Activated T-cell treated with anti-CD3 and anti-CD28 coated beads, Interleukin-2, amount 50 U/mL, for 4 hours (primary cell): ENCODE measurements around the gene CXXC5. TPM values are rescaled to one million over a fixed set of nuclear protein-coding genes. Genes with fewer than 3 reads are reported as not detected.
A peak's percentile ranks its signal among the peaks of the same experiment; 100 is the strongest.

Experiments used
- ATAC-seq, 2 donors: fragments of 200-7000 bp; cut with Tn5 transposase; one replicate each; pipeline ENCODE4 v1.10.0; 2021
- DNase-seq: peaks from one replicate; pipeline ENCODE4 v3.0.0-alpha.2; 2020
- H3K27me3 Mint-ChIP-seq: one replicate; pipeline ENCODE4 v1.8.0; 2021; ENCODE audit warnings: low read depth, mixed read lengths
- H3K36me3 Mint-ChIP-seq: one replicate; pipeline ENCODE4 v1.8.0; 2022; ENCODE audit warnings: mixed read lengths; ENCODE audit not compliant: insufficient read depth
- H3K4me1 Mint-ChIP-seq: one replicate; pipeline ENCODE4 v1.8.0; 2021; ENCODE audit warnings: low read depth, mixed read lengths
- H3K4me3 Mint-ChIP-seq: one replicate; pipeline ENCODE4 v1.8.0; 2021; ENCODE audit warnings: mild to moderate bottlenecking, moderate library complexity, mixed read lengths
- H3K9me3 Mint-ChIP-seq: one replicate; pipeline ENCODE4 v1.8.0; 2021; ENCODE audit warnings: mixed read lengths
- total RNA-seq, 3 donors: library from RNA; stranded (reverse); gene quantifications; one replicate each; pipeline ENCODE4 v1.2.1, GENCODE V29; 2021

Gene CXXC5
- total RNA-seq, 3 donors from 2014 or later, result 1.2 to 3.3 (median 1.4) TPM

- no peak overlapping the region for H3K4me3 Mint-ChIP-seq
- peaks cover 2% of the 10 kb centered on the region for H3K36me3 Mint-ChIP-seq
- no peaks in the 10 kb centered on the region for H3K9me3 Mint-ChIP-seq
- H3K27me3 Mint-ChIP-seq, result no peaks in the 10 kb centered on the region
- ATAC-seq (no peak), DNase-seq (no peak)
- H3K4me1 Mint-ChIP-seq, result peaks cover 33% of the 10 kb centered on the region
These were observed 13.6 kb upstream of the CXXC5 start for GRCh38 chr5:139634541-139634940.

- Mint-ChIP-seq H3K4me1 (peaks cover 35% of the 10 kb centered on the region), H3K36me3 (peaks cover 1% of the 10 kb centered on the region), H3K4me3 (no peak overlapping the region), H3K27me3 (no peaks in the 10 kb centered on the region), H3K9me3 (no peaks in the 10 kb centered on the region)
- no peak for ATAC-seq
- DNase-seq, result no peak
These were observed 13.0 kb upstream of the CXXC5 start for GRCh38 chr5:139635191-139635590.

- DNase-seq, result no peak
- H3K4me3 Mint-ChIP-seq, result peak overlapping the region; percentile 57
- no peaks in the 10 kb centered on the region for H3K27me3 Mint-ChIP-seq
- H3K36me3 Mint-ChIP-seq, result no peaks in the 10 kb centered on the region
- peaks cover 35% of the 10 kb centered on the region for H3K4me1 Mint-ChIP-seq
- no peaks in the 10 kb centered on the region for H3K9me3 Mint-ChIP-seq
- ATAC-seq, result no peak
These were observed 12.4 kb upstream of the CXXC5 start for GRCh38 chr5:139635606-139636206.

GRCh38 chr5:139636207-139636792, 11.8 kb upstream of the CXXC5 start:
- H3K36me3 Mint-ChIP-seq, result no peaks in the 10 kb centered on the region
- ATAC-seq, result peak; percentile 57 to 64
- no peaks in the 10 kb centered on the region for H3K27me3 Mint-ChIP-seq
- peak; percentile 41 for DNase-seq
- no peaks in the 10 kb centered on the region for H3K9me3 Mint-ChIP-seq
- H3K4me3 Mint-ChIP-seq, result peak overlapping the region; percentile 57
- H3K4me1 Mint-ChIP-seq, result peaks cover 35% of the 10 kb centered on the region

- H3K4me1 Mint-ChIP-seq, result peaks cover 35% of the 10 kb centered on the region
- H3K36me3 Mint-ChIP-seq, result no peaks in the 10 kb centered on the region
- no peaks in the 10 kb centered on the region for H3K27me3 Mint-ChIP-seq
These were observed 11.2 kb upstream of the CXXC5 start for GRCh38 chr5:139636975-139637408.

GRCh38 chr5:139637438-139638089, 10.6 kb upstream of the CXXC5 start:
- peak; percentile 42 to 45 for ATAC-seq
- Mint-ChIP-seq H3K9me3 (no peaks in the 10 kb centered on the region), H3K4me1 (peaks cover 35% of the 10 kb centered on the region)

More at GRCh38 chr5:139636975-139637408, 11.2 kb upstream of the CXXC5 start:
- H3K4me3 Mint-ChIP-seq, result peak overlapping the region; percentile 57
- ATAC-seq (peak; percentile 72 to 75), DNase-seq (no peak)
- H3K9me3 Mint-ChIP-seq, result no peaks in the 10 kb centered on the region

GRCh38 chr5:139638090-139638735, 9.9 kb upstream of the CXXC5 start:
- H3K36me3 Mint-ChIP-seq, result no peaks in the 10 kb centered on the region
- no peaks in the 10 kb centered on the region for H3K27me3 Mint-ChIP-seq
- H3K4me1 Mint-ChIP-seq, result peaks cover 34% of the 10 kb centered on the region
- DNase-seq (no peak), ATAC-seq (no peak)
- H3K9me3 Mint-ChIP-seq, result no peaks in the 10 kb centered on the region
- peak overlapping the region; percentile 51 for H3K4me3 Mint-ChIP-seq

More at GRCh38 chr5:139637438-139638089, 10.6 kb upstream of the CXXC5 start:
- no peaks in the 10 kb centered on the region for H3K36me3 Mint-ChIP-seq
- peak; percentile 38 for DNase-seq
- H3K4me3 Mint-ChIP-seq, result peak overlapping the region; percentile 51
- H3K27me3 Mint-ChIP-seq, result no peaks in the 10 kb centered on the region

GRCh38 chr5:139638736-139639618, 9.2 kb upstream of the CXXC5 start:
- no peaks in the 10 kb centered on the region for H3K36me3 Mint-ChIP-seq

GRCh38 chr5:139639619-139640380, 8.3 kb upstream of the CXXC5 start:
- peaks cover 27% of the 10 kb centered on the region for H3K4me1 Mint-ChIP-seq
- DNase-seq, result no peak

More at GRCh38 chr5:139638736-139639618, 9.2 kb upstream of the CXXC5 start:
- Mint-ChIP-seq H3K4me3 (no peak overlapping the region), H3K4me1 (peaks cover 32% of the 10 kb centered on the region), H3K27me3 (no peaks in the 10 kb centered on the region), H3K9me3 (no peaks in the 10 kb centered on the region)
- ATAC-seq (no peak), DNase-seq (no peak)

GRCh38 chr5:139640421-139641115, 7.6 kb upstream of the CXXC5 start:
- ATAC-seq (no peak), DNase-seq (no peak)
- H3K9me3 Mint-ChIP-seq, result no peaks in the 10 kb centered on the region
- no peak overlapping the region for H3K4me3 Mint-ChIP-seq
- H3K4me1 Mint-ChIP-seq, result peaks cover 23% of the 10 kb centered on the region
- H3K36me3 Mint-ChIP-seq, result no peaks in the 10 kb centered on the region
- H3K27me3 Mint-ChIP-seq, result peaks cover 2% of the 10 kb centered on the region

More at GRCh38 chr5:139639619-139640380, 8.3 kb upstream of the CXXC5 start:
- ATAC-seq, result no peak
- no peaks in the 10 kb centered on the region for H3K27me3 Mint-ChIP-seq
- no peak overlapping the region for H3K4me3 Mint-ChIP-seq
- no peaks in the 10 kb centered on the region for H3K36me3 Mint-ChIP-seq
- no peaks in the 10 kb centered on the region for H3K9me3 Mint-ChIP-seq

- Mint-ChIP-seq H3K9me3 (no peaks in the 10 kb centered on the region), H3K36me3 (no peaks in the 10 kb centered on the region), H3K4me3 (no peak overlapping the region), H3K27me3 (peaks cover 10% of the 10 kb centered on the region), H3K4me1 (peaks cover 15% of the 10 kb centered on the region)
- ATAC-seq (no peak), DNase-seq (no peak)
These were observed 6.8 kb upstream of the CXXC5 start for GRCh38 chr5:139641116-139642080.

GRCh38 chr5:139642213-139642612, 5.9 kb upstream of the CXXC5 start:
- H3K4me3 Mint-ChIP-seq, result no peak overlapping the region
- no peaks in the 10 kb centered on the region for H3K36me3 Mint-ChIP-seq
- ATAC-seq (no peak), DNase-seq (no peak)
- no peaks in the 10 kb centered on the region for H3K9me3 Mint-ChIP-seq
- peaks cover 12% of the 10 kb centered on the region for H3K4me1 Mint-ChIP-seq
- H3K27me3 Mint-ChIP-seq, result peaks cover 18% of the 10 kb centered on the region
